Activated CD8-positive, alpha-beta memory T cell treated with anti-CD3 and anti-CD28 coated beads for 48 hours (primary cell): Measurements from ENCODE around the gene C9orf85.
"Not testable (repeated sequence)": the region's sequence is repeated elsewhere in the genome, so short reads cannot be mapped to it uniquely, and the experiment has no call there.

Experiments
- DNase-seq, 3 experiments: peaks; one replicate each; pipeline ENCODE4 v3.0.0-alpha.2; 2020; ENCODE audit warnings: low read depth in 2 of 3, low spot score in 2 of 3

The C9orf85 gene

DNA sequence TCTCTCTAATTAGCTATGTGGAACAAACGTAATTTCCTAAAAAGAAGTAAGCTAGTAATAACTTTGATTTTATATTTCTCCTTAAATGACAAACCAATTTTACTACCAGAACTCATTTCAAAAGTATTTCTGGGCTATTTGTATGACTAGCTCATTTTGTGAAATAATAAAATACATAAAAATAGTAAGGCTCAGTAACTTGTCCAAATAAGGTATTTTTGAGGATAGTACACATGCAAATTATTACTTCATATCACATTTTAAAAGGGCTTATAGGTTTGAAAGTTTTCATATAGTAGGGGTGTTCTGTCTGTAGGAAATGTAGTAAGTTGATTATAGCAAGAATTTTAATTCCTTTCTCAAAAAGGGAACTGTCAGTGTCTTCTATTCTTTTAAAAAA lies 26.5 kb downstream of the C9orf85 start:
- no peak for DNase-seq

DNA sequence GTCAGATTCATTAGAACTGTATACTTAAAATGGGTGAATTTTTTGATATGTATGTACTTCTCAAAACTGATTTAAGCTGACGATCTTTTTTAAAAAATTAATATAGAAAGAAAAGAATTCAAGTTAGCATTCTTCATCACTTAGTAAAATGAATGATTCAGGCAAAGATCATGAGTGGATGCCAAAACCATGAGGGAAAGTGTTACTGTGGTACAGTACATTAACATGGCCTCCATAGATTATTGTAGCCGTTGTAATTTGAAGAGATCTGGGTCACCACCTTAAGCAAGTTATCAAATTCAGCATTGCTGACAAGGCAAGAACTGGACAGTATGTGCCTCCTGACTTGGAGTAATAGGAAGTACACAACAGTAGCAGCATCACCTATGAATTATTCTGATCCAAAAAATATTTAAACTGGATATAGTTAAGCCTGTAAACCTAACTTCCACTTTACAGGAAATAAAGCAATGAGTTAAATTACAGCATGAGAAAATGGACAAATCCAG lies 29.7 kb downstream of the C9orf85 start:
- DNase-seq: no peak

DNA sequence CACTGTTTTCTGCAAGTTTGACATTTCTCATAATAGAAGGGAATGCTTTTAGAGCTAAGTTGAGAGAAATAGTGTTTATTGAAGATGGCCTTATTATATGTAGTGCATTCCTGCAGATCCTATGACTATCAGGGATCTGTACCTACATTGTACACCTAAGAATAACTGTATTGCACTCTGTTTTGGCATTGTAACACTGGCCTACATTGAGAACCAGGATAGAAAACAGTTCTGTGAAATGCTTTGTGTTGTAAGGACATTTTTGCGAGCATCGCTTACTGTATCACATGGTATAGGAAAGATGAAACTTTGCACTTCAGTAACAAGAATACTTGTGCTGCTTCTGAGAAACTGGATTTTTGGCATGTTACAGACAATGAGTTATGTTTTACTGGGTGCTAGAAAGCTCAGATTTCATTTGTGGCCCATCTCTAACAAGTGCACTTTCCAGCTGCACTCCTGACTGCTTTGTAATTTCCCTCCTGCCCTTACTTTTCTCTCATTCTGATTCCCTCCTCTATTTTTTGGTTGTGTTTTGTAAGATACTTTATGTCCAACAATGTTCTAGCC lies 30.6 kb downstream of the C9orf85 start:
- no peak for DNase-seq

DNA sequence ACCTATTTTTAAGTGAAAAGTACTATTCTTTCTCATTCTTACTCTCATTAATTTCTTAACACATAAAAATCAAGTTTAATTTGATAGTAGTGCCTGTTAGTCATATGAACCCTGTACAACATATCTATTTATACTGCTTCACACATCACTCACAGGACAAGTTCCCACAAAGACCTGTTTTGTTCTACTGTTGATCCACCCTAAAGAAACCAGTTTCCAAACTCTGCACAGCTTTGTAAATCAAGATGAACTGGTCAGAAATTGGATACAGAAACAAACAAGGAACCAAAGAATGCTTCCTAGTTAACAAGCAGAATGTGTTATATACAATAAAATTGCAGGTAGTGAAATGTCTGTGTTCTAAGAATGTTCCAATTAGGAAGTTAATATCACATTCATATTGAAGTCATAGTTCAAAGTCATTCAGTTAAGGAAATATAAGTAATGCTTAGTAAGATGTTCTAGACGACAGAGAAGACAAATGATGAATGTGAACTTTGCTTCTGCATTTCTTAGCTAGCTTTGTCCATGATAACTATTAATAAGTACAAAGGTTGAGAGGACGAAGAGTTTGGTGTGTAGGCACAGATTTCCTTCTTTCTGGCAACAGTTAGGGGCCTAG lies 33.4 kb downstream of the C9orf85 start:
- DNase-seq: no peak

DNA sequence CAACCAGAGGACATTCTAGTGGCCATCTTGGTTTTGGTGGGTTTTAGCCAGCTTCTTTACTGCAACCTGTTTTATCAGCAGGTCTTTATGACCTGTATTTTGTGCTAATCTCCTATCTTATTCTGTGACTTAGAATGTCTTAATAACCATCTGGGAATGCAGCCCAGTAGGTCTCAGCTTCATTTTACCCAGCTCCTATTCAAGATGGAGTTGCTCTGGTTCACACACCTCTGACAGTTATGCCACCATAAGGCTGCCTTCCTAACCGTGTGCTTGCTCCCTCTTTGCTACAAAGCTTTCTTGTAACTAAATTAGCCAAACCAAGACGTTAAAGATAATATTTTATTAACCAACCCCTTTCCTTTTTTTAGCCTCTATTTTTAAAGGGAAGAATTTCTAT lies 43.2 kb downstream of the C9orf85 start:
- not testable (repeated sequence) for DNase-seq

DNA sequence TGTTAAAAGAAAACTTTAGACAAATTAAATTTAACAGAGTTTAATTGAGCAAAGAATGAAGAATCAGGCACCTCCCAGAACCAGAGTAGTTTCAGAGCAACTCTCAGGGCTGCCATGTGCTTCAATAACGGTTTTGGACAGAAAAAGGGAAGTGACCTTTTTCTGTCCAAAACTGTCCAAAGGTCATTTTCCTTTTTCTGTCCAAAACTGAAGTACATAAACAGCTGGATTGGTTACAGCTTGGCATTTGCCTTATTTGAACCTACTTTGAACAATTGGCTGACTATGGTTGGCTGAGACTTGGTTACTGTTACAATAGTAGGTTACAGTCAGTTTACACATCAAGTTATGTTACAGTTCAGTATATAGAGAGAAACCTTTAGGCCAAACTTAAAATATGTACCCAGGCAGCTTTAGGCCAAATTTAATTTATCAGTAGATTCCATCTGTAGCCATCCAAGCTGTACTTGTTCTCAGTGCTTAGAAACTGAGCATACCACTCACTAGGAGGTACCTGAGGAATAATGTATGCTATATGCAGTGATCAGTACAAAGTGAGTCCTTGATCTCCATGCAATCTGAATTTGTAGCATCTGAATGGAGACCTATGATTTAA lies 44.0 kb downstream of the C9orf85 start:
- DNase-seq: no peak

DNA sequence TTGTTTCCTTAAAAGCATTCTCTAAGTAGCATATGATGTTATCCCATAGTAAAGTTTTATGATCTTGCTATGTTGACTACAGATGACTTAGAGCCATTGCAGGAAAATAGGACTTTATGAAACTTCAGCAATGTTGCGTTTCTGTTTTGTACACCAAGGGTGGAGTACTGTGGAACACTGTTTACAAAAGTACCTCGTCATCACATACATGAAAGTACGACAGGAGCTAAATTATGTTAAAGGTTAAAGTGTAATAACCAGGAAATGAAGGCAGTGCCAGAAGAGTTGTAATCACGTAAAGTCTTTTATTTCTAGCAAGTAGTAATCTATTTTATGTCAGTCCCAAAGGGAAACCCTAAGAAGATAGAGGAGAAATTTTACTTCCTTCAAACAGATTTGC lies 50.9 kb downstream of the C9orf85 start:
- no peak for DNase-seq

DNA sequence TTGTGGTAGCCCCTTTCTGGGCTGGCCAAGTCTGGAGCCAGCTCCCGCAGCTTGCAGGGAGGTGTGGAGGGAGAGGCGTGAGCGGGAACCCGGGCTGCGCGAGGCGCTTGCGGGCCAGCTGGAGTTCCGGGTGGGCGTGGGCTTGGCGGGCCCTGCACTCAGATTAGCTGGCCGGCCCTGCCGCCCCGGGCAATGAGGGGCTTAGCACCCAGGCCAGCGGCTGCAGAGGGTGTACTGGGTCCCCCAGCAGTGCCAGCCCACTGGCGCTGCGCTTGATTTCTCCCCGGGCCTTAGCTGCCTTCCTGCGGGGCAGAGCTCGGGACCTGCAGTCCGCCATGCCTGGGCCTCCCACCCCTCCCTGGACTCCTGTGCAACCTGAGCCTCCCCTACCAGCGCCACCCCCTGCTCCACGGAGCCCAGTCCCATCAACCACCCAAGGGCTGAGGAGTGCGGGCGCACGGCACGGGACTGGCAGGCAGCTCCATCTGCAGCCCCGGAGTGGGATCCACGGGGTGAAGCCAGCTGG lies 52.1 kb downstream of the C9orf85 start:
- DNase-seq: not testable (repeated sequence)

DNA sequence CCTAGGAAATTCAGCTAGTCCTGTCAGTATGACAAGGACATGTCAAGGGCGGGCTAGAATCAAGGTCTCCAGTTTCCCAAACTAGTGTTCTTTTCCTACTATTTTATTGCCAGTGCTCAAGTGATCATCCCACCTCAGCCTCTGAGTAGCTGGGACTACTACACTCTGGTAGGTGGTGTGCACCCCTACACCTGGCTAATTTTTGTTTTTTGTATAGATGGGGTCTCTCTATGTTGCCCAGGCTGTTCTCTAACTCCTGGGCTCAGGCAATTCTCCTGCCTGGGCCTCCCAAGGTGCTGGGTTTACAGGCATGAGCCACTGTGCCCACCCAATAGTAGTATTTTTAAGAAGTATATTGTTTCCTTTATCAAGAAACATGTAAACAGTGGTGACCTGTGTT lies 54.0 kb downstream of the C9orf85 start:
- DNase-seq: no peak

DNA sequence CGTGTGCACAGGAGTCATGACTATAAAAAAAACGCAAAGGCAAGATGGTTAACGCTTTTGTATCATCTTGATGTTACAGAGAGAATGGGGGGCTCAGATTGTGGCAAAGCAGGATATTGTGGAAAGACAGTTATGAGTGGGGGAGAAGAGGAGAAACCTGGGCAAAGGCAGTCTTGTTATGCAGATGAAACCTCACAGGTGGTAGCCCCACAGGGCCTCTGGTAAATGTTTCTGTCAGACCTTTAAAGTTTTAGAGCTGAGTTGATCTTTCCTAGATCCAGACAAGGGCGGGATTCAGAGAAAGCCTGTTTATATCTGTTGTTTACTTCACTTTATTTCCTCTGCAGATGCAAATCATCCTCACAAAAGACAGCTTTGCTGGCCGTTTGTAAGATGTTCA lies 55.2 kb downstream of the C9orf85 start:
- DNase-seq: no peak

DNA sequence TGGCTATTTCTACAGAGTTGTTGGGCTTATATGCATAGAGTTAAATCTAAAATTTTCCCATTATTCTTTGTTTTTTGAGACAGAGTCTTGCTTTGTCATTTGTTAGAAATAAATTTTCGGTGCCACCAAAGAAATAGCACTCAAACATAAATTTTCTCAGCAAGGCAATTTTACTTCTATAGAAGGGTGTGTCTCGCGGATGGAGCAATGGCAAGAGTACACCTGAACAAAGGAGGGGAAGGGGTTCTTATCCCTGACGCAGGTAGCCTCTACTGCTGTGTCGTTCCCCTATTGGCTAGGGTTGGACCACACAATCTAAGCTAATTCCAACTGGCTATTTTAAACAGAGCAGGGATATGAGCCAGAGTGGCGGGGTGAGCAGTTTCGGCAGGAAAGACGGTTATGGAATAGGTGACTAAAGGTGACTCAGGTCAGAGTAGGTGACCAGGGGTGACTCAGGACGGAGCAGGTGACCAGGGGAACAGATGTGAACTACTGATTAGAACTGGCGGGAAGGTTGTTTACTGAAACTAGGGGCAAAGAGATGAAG lies 57.2 kb downstream of the C9orf85 start:
- no peak for DNase-seq

DNA sequence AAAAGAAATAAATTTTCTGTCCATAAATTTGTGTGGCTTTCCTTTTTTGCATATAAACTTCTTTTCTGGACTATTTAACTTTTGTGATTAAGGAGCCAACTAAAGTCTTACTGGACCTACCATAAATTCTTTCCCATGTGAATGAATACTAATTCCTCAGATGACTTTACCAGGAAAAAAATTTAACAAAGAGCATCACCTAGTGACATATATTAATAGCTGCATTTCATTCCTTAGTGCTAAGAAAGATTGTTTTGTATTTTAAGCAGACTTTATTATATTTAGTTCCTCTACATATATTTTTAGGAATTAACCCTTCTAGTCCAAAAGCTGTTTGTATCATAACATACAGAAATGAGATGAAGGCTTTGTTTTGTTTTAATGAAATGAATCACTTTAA lies 64.4 kb downstream of the C9orf85 start:
- DNase-seq: no peak

DNA sequence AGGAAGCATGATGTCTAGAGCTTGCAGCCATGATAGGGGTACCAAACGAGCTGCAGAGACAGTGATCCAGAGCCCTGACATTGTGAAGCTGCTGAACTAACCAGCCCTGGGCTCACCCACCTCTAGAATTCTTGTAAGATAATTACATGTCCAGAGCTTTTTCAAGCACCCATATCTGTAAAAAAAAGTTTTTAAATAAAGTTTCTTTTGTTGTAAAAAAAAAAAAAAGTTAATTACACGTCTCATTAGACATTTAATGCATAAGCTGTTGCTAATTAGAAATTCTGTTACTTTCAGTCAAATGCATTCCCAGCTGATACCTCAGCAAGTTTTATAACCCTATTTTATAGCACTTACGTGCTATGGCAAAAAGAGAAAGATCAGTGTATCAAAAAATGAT lies 65.6 kb downstream of the C9orf85 start:
- DNase-seq: no peak

DNA sequence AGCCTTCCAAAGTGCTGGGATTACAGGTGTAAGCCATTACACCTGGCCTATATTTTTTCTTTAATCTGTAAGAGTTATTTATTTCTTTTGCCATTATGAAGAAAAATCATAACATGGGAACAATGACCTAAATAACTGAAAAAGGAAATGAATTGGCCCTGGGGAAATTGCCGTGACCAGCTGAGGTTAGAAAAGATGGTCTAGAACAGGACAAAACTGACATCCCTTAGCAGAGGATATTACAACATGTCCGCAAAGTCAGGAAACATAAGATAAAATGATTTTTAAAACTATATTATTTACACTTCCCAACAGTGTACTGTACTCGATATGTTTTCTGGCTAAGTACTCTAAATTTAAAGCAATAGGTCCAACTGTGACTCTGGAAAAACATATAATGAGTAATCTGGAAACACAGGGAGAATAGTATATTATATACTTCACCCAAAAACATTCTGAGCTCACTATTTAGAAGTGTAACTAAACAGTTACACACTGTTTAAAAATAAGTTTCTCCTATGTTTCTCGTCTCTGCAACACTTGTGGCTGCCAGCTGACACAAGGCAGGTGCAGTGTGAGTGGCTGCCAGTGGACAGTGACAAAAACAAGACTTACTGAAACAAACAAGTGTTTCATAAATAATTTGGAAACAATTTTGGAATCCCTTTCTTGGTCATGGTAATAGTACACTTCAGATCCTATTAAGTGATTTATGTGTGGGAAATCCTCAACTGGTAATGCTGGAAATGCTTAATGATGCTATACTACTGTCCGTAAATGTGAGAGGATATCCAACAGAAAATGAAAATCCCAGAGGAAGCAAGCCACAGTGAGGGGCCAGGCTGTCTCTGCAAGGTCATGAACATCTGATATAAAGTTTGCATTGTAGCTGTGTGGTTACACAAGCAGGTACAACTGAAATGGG lies 69.1 kb downstream of the C9orf85 start:
- no peak for DNase-seq

DNA sequence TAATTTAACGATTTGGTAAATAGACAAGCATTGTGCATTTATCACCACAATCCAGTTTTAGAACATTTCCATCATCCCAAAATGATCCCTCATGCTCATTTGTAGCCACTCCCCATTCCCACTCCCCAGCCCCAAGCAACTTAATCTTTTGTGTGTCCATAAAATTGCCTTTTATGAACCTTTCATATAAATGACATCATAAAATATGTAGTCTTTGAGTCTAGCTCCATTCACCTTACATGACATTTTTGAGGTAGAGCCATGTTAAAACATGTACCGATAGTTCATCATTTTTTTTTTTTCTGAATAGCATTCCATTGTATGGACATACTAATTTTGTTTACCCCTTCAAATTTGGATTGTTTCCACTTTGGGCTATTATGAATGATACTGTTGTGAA lies 70.5 kb downstream of the C9orf85 start:
- no peak for DNase-seq

DNA sequence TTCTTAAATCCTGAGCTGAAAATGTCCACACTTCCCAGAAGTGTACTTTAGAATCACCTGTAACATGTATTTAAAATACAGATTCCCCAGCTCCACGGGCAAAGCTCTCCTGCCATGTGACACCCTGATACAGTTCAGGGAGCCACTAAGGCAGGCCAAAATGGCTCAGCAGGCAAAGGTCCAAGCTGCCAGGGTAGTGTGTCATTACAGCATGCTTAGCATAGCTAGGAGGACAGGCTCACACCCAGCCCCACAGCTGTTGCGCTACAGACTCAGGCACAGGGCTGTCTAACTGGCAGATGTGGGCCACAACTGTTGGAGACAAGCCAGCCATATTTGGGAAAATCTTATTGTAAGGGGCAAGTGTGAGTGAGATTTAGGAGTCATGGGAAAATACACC lies 73.0 kb downstream of the C9orf85 start:
- no peak for DNase-seq

DNA sequence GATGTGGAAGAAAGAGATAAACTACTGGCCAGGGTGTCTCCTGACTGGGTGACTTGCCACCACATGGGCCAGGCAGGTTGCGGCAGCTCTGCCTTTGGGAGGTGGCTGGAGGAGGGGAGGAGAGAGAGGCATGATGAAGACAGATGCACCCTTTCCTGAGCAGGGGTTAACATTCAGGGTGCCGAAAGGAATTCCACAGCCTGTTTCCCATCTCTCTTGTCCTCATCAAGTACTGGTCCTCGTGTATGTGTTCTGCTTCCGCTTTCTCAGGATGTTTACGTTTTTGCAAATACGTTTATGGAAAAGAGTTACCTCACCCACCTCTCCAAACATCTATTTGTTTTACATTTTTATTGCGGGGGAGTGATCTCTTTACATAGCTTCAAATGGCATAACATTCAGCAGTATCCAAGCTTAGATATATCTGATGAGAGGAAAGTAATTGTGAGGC lies 73.4 kb downstream of the C9orf85 start:
- DNase-seq: no peak

DNA sequence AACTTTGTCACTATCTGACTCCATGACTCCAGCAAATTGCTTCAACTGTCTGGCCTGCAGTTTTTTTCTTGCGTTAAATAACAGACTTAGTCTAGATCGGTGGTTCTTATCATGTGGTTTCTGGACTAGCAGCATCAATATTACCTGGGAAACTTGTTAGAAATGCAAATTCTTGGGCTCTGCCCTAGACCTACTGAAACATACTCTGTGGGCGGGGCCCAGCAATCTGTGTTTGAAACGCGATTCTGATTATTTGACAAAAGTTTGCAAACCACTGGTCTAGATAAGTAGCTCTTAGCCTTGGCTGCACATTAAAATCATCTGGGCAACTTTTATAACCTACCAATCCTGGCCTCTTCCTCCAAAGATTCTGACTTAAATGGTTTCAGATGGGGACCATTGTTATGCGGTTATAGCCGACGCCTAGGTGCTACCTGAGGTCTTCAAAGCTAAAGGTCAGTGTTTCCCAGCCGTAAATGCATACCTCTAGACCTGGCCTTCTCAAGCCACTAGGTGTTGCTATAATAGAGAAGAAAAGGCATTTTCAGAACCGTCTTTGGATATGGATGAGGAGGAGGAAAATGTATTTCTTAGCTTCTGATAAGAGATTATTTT lies 74.0 kb downstream of the C9orf85 start:
- DNase-seq: no peak

DNA sequence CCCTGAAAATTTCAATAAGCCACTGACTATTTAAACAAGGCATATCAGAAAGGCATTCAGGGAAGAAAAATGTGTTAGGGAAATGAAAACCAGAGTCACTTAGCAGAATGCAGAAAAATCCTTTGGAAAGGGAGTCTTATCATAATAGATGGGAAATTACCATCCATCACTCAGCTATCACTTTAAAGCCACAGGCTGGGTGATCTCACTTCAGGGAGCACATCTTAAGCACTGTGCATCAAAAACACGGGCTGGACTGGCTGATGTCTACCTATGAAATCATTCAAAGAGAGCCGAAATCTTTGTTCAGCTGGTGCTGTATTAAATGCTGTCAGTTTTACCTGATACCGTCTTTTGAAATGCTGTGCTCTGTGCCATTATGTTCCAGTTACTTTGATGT lies 75.5 kb downstream of the C9orf85 start:
- DNase-seq: no peak

DNA sequence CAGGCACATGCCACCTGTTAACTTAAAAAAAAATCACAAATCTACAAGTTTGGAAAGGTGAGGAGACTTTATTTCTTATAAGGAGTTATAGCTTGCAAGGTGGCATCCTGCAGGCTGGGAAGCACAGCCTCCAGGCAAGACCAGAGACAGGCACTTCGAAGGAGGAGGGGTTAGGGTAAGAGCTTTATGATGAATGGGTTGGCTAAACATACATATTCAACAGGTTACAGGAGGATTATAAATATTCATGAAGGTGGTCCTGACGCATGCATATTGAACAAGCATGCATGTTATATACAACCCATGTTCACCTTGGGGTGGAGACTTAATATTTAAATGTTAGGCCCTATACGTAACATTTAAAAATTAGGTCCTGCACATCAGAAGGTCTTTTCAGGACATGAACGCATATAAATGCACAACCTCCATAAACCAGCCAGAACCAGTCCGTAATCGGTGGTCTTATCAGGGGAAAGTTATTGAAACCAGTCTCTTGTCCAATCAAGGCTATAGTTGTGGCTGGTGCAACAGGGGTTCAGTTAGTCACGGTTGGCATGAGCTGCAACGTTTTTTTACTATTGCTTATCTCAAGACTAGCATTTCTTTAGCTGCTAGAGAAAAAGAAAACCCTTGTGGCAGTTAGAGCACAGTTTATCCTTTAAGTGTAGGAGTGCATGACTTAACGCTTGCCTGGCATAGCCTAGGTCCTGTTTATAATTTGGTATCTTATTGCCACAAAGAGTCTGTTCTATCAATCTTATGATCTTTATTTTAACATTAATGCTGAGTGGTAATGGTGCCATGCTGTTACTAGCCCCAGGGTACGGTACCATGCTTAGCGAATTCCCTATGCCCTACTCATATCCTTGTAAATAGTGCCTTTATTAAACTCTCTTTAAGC lies 76.3 kb downstream of the C9orf85 start:
- DNase-seq: no peak
